HK-2 (cell line): ENCODE results near the gene UNG.
A peak's percentile ranks its signal among the peaks of the same experiment; 100 is the strongest.
"Not testable (repeated sequence)": the region's sequence is repeated elsewhere in the genome, so short reads cannot be mapped to it uniquely, and the experiment has no call there.

Source experiments
- DNase-seq: peaks from one replicate; pipeline ENCODE4 v3.0.0-alpha.2; 2018; ENCODE audit not compliant: unreplicated experiment

The UNG gene

DNA sequence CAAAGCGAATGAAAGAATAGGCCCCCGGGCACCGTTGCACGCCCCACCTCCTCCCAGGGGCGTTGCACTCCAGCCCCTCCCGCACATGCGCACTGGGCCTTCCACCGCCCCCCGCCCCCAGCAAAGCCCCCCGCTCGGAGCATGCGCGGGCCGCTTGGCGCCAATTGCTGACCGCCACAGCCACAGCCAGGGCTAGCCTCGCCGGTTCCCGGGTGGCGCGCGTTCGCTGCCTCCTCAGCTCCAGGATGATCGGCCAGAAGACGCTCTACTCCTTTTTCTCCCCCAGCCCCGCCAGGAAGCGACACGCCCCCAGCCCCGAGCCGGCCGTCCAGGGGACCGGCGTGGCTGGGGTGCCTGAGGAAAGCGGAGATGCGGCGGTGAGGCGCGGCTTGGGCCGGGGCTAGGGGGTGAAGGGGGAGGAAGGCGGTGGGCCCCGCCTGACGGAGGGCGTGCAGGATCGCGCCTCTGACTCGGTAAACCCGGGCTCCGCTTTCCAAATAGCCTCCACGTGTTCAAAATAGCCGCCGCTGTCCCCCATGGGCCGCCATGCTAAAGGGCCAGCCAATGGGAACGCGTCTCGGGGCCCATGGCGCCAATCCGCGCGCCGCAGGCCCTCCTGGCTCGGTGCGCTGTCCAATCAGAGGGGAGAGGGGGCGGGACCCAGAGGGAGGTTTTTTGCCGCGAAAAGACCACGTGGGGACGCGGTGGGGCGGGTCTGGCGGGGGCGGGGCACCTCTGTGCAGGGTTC is at the start of gene UNG:
Gene UNG (plus strand): TSS at position 163 of the 748 bp plus-strand sequence. CDS start 83 bp downstream, at position 246.
- DNase-seq, result peak; percentile 97

DNA sequence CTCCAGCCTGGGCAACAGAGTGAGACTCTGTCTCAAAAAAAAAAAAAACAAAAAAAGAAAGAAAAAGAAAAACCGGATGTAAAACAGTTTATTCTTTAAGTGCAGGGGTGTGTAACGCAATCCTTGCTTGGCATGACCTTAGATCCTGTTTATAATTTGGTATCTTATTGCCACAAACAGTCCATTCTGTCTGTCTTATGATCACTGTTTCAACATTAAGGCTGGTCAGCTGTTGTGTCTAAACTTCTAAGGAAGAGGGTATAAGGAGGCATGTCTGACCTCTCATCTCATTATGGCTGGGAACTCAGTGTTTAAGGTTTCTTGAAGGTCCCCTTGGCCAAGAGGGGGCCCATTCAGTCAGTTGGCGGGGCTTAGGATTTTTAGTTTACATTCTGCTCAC is 48.7 kb upstream of the UNG start:
- not testable (repeated sequence) for DNase-seq

DNA sequence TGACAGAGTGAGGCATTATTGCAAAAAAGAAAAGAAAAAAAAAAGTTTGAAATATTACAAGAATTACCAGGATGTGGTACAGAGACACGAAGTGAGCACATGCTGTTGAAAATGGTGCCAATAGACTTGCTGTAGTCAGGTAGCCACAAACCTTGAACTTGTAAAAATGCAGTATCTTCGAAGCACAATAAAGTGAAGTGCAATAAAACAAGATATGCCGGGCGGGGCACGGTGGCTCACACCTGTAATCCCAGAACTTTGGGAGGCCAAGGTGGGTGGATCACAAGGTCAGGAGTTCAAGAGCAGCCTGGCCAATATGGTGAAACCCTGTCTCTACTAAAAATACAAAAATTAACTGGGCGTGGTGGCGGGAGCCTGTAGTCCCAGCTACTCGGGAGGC is 47.6 kb upstream of the UNG start:
- not testable (repeated sequence) for DNase-seq

DNA sequence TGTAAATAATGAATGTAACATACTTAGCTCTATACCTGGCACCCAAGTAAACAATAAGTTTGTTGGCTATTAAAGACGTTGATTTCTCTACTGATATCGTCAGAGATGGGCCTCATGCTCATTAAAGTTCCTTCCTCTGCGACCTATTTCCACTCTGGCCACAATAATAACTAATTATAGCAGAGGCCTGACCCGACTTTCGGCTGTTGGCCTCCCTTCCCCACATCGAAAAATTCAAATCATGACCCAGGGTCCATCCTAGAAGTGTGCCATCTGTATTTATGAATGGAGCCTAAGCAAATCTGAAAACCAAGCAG is 45.3 kb upstream of the UNG start:
- DNase-seq, result no peak

DNA sequence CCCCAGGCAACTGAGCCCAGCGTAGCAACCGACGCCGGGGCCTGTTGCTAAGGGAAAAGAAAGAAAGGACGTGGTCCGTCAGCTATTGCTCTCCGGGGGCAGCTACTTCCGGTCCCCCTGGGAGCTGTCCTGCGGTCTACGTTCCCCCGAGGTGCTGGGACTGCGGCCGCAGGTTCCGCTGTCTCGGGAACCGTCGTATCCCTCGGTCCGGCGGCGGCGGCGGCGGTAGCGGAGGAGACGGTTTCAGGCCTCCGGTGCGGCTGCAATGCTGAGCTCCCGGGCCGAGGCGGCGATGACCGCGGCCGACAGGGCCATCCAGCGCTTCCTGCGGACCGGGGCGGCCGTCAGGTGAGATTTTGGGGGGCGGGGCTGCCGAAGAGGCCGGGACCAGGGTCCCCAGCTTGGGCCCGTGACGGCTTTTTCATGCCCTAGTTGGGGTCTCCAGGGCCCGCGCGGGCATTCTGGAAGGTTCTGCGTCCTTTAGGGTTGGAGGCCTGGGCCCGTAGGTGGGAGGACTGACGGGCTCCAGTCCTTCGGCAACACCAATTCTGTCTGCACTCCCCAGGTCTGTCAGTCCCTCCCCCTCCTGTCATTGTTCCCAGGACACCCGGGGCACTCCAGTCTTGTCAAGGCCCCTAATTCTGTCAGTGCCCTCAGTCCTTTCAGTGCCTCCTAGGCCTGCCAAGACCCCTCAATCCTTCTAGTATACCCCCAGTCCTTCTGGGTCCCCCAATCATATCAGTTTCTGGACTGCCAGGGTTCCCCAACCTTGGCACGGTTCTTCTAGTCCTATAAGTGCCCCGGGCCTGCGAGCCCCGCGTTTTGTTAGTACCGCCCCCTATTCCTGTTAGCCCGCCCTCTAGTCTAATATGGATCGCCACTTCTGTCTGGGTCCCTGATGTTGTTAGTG is 44.7 kb upstream of the UNG start, which contains the start of gene USP30:
Gene USP30 (plus strand): TSS at position 163 of the 910 bp plus-strand sequence. CDS start 103 bp downstream, at position 266.
- DNase-seq, result peak; percentile 81

DNA sequence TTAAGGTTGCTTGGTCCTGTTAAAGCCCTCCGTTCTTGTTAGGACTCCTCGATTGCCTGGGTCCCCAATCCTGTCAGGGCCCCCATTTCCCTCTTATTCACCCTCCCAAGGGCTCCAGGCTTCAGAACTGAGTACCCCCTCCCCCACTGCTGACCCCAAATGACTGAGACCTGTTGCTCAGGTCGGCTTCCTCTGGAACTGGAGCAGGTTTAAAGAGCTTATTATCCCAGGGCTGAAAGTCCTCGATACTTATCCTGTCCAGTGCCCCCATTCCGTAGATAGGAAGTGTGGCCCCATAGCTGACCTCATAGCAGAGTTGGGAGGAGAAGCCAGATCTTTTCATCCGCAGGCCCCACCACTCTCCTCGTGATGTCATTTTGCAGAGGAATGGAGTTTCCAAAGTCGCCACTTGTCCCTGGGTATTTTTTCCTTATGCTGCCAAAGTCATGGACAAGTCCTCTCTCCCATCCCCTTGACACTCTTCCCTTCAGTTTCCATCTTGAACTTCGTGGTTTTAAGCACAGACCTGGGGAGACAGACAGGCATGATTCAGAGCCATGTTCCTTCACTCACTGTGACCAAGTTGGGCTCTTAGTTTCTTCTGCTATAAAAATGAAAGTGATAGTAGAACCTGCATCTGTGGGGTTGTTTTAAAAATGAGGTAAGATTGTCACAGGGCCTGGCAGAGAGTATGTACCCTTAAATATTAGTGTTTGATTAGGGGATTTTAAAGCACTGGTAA is 43.8 kb upstream of the UNG start:
- DNase-seq, result no peak

DNA sequence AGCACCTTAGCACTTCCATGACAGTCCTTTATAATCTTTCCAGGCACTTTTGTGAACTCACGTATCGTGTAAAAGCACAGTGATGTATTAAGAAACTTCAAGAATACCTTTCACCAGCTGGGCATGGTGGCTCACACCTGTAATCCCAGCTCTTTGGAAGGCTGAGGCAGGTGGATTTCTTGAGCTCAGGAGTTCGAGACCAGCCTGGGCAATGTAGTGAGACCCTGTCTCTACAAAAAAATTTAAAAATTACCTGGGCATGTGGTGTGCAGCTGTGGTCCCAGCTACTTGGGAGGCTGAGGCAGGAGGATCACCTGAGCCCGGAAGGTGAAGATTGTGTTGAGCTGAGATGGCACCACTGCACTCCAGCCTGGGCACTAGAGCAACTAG is 43.3 kb upstream of the UNG start:
- not testable (repeated sequence) for DNase-seq

DNA sequence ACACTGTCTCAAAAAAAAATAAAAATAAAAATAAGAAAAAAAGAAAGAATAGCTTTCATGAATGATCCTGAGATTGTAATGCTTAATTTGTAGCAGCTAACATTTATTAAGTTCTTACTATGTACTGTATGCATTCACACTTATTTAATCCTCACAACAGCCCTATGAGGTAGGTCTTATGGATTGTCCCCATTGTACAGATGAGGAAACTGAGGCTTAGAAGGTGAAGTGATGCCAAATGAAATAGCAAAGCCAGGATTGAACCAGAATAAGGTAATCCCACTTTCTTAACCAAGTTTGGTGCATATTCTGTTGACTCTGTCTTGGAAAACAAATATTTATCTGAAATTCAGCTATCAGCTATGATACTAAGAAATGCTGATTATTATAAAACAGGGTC is 42.9 kb upstream of the UNG start:
- no peak for DNase-seq

DNA sequence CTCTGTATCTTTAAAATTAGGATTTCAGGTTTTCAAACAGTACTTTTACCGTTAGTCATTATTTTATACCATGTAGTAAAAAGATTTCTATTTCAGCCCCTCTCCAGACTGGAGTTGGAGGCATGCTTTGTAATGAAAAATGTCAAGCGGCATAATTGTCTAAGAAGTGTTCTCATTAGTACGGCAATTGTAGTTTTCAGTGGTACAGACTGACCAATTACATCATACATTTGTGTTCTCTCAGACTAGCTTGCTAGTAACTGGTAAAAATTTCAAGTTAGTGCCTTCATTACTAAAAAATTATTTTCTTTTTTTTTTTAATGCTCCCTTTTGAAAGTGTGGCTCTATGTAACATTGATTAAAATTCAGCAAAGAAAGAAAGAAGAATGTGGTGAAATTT is 40.5 kb upstream of the UNG start:
- DNase-seq, result no peak

DNA sequence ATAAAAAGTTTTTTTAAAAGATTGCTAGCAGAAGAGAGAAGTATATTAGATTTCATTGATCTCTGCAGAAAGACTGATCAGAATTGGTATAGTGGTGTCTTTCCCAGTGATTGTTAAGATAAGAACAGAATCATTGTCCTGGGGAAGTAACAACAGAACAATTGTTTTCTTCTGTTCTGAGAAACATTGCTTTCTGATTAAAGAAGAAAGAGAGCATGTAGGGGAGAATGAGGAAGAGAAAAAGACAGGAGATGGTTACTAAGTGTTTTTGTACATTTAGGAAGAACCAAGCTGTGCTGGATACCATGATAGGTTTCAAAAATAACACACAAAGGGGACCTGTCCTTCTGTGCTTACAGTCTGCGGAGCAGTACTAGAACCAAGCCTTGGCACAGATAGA is 40.0 kb upstream of the UNG start:
- DNase-seq, result no peak

DNA sequence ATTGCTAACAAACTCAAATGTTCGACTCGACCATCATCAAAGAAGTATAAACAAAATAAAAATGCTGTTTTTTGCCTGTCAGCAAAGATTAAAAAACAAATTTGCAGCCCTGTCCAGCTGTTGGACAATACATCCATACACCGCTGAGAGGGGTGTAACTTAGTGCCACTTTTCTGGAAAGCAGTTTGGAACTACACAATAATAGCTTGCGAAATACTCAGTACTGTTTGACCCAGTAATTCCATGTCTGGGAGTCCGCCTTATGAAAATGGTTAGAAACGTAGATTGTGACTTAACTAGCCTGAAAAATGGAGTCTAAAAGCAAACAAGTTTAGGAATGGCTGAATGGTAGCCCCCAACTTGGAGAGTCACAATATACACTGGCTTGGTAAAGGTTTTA is 38.6 kb upstream of the UNG start:
- DNase-seq, result no peak

DNA sequence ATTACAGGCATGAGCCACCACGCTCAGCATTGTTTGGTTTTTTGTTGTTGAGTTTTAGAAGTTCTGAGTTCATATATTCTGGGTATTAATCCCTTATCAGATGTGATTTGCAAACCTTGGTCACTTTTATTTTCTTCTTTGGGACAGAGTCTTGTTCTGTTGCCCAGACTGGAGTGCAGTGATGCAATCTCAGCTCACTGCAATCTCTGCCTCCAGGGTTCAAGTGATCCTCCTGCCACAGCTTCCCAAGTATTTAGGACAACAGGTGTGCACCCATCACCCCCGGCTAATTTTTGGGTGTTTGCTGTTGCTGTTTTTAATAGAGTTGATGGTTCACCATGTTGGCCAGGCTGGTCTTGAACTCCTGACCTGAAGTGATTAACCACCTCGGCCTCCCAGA is 33.3 kb upstream of the UNG start:
- DNase-seq, result no peak

DNA sequence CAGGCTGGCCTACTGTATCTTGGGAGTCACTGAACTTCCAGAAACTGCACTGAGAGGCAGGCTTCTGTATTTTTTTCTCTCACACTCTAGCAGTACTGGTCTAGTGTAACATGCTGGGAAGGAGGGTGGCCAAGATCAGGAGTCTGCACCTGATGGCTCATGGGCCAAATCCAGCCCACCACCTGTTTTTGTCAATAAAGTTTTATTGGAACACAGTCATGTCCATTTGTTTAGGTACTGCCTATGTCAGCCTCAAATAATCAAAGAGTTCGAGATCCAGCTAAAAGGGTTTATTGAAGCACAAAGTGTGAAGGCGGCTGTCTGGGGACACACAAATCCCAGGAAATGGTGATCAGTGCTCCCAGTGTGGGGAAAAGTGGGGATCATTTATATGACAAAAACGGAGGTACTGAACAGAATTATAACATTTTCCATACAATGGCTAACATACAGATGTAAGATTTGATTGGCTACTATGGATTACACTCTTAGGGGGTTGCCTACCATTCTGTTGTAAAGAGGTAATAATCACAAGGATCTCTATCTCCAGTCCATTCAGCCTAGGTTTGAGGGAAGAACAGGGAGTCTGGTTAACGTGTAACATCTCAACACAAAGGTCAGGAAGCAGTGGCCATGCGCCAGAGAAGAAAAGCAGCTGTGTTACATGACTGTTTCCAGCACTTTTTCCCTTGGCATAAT is 32.1 kb upstream of the UNG start:
- DNase-seq, result no peak

DNA sequence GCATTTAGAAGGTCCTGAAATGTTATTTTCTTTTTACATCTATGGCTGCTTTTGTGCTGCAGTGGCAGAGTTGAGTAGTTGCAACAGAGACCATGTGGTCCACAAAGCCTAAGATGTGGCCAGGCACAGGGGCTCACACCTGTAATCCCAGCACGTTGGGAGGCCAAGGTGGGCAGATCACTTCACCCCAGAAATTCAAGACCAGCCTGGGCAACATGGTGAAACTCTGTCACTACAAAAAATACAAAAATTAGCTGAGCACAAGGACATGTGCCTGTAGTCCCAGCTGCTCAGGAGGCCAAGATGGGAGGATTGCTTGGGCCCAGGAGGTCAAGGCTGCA is 31.6 kb upstream of the UNG start:
- DNase-seq, result no peak

DNA sequence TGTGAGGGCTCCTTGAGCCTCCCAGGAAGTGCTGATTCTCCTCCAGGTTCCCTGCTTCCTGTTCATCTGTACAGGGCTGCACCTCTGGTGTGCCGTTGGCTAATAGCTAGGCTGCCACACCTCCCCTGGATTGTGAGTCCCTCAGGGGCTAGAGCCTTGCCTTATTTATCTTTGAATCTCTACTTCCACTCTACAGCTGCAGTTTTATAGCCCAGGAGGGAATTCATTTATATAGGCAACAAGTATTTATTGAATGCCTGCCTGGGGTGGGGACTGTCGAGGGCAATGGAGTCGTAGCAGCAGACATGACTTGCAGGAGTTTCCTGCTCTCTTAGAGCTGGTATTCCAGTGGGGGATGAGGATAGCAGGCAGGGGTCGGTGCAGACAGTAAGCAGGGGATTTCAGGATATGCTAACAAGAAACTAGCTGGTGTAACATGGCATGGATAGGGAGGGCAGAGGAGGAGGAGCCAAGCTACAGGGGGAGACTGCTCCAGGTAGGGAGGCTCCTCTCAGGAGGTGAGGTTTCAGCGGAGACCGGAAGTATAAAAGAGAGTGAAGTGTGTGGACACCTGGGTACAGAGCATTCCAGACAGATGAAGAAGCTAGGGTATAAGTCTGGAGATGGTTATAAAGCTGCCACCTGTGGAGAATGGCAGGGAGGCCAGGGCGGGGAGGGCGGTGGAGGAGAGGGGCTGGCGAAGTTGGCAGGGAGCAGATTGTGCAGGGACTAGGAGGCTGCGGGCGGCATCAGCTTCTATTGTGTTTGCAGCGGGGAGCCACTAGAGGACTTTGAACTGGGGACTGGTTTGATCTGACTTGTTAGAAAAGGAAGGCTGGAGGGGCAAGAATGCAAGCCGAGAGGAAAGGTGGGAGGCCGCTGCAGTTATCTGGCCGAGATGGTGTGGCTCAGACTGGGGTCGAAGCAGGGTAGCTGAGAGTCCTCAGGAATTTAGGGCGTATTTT is 27.8 kb upstream of the UNG start:
- DNase-seq, result no peak

DNA sequence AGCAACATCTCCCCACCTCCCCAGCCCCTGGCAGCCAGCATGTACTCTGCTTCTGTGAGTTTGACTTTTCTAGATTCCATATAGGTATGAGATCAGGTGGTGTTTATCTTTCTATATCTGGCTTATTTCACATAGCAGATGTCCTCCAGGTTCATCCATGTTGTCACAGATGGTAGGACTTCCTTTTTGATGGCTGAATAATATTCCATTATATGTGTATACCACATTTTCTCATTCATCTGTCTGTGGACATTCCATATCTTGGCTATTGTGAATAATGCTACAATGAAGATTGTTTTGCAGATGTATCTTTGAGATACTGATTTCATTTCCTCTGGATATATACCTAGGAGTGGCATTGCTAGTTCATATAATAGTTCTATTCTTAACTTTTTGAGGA is 22.5 kb upstream of the UNG start:
- DNase-seq, result no peak

DNA sequence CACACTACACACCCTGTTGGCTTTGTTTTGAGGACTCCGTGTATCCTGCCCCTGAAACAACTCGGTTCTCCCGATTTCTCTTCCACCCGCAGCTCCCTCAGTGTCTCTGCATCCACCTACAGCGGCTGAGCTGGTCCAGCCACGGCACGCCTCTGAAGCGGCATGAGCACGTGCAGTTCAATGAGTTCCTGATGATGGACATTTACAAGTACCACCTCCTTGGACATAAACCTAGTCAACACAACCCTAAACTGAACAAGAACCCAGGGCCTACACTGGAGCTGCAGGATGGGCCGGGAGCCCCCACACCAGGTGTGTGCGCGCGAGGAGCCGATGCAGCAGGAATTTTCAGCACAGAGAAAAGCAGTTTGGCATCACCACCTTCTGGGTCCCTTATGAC is 14.6 kb upstream of the UNG start:
- no peak for DNase-seq

DNA sequence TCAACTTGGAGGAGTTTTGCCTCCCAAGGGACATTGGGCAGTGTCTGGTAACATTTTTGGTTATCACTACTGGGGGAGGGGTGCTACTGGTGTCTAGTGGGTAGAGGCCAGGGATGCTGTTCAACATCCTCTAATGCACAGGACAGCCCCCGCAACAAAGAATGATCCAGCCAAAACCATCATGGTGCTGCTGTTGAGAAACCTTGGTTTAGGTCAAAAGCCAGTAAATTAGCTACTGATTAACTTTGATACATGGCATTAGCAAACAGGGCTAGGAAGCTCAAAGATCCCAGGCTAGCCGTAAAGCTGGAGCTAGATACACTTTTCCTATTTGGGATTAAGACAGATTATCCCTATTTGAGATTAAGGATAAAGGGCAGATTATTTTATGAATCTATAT is 13.0 kb upstream of the UNG start:
- no peak for DNase-seq

DNA sequence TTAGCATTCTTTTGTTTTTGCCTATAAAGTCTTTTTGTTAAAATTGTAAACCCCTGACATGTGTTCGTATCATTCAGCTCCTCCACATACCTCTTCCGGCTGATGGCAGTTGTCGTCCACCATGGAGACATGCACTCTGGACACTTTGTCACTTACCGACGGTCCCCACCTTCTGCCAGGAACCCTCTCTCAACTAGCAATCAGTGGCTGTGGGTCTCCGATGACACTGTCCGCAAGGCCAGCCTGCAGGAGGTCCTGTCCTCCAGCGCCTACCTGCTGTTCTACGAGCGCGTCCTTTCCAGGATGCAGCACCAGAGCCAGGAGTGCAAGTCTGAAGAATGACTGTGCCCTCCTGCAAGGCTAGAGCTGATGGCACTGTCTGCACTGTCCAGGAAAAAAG is 11.8 kb upstream of the UNG start:
- no peak for DNase-seq

DNA sequence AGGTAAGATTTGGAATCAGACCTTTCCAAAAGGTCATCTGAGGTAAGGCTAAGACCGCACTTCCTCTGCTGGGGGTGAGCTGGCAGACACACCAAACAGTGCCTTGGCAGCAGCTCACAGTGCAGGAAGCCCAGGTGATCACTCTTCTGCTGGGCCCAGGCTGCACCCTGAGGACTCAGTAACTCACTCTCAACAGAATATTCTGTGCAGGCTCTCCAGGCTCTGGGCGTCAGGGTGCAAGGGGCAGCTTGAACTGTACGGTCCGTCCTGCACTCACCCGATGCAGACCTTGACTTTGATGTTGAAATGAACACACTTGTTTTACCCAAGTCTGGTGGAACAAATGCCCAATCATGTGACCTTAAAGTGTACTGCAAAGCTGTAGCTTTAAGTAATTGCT is 10.1 kb upstream of the UNG start:
- DNase-seq, result no peak

DNA sequence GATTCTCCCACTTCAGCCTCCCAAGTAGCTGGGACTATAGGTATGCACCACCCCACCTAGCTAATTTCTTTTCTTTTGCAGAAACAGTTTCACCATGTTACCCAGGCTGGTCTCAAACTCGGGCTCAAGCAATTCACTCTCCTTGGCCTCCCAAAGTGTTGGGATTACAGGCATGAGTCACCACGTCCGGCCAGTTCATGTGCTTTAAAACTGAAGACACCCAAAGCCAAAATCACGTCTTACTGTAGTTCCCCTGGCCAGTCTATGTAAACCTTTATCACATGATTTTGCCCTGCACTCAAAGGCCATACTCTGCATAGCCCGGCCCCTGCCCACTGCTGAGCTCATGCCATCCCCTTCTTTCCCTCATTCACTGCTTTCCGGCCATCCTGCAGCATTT is 8.6 kb upstream of the UNG start:
- no peak for DNase-seq
